Stimulated activated CD4-positive, alpha-beta T cell treated with anti-CD3 and anti-CD28 coated beads, Interleukin-12 subunit alpha, Interleukin-12 subunit beta, amount 100 ng/mL, for 48 hours (primary cell): Measurements from ENCODE around the gene CFHR4.
"Not testable (repeated sequence)": the region's sequence is repeated elsewhere in the genome, so short reads cannot be mapped to it uniquely, and the experiment has no call there.

Experiments used
- DNase-seq, 3 donors: peaks; one replicate each; pipeline ENCODE4 v3.0.0-alpha.2; 2020; ENCODE audit warnings: low read depth in 2 of 3, low spot score in 1 of 3

The CFHR4 gene

DNA sequence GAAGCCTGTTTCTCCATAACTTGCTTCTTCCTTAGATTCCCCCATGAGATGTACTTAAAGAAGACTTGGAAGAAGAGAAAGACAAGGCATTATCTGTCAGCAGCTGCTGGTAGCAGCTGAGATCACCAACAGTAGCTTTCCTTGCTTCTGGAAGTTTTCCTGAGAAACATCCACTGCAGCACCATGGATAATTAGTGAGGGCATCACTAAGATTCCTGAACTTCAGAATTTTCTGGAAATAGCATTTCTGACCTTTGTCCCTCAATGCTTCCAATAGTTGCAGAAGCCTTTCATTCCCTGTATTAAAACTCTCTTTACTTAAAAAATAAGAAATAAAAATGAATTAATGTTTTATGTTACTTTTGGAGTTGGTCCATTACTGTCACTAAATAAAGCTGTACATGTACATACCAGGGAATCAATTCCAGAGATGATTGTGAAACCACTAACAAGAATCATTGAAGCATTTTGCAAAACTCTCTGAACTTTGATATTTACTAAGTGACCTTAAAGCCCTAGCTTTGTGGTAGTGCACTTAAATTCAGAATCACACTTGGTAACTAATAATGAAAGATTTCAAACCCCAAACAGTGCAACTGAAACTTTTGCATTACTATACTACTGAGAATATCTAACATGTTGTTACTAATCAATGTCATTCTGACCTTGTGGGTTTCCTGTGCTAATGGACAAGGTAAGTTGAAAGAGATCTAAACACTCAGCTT is at the start of gene CFHR4:
Gene CFHR4, plus strand, starts transcription at position 538 of the 725 bp plus-strand sequence. Its CDS starts 99 bp downstream, at position 637.
- no peak for DNase-seq

DNA sequence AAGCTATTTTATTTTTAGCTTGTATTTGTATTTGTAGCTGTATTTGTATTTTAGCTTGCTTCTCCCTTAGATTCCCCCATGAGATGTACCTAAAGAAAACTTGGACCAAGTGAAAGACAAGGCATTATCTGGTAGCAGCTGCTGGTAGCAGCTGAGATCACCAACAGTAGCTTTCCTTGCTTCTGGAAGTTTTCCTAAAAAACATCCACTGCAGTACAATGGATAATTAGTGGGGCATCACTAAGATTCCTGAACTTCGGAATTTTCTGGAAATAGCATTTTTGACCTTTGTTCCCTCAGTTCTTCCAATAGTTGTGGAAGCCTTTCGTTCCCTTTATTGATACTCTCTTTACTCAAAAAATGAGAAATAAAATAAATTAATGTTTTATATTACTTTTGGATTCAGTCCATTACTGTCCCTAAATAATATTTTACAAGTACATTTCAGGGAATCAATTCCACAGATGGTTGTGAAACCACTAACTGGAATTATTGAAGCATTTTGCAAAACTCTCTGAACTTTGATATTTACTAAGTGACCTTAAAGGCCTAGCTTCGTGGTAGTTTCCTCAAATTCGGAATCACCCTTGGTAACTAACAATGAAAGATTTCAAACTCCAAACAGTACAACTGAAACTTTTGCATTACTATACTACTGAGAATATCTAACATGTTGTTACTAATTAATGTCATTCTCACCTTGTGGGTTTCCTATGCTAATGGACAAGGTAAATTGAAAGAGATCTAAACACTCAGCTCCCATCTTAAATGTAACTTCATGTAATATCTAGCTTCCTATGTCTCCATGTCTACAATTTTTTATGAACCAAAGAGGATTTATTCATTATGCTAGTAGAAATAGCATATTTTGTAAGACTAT is 38.0 kb upstream of the CFHR4 start:
- DNase-seq = not testable (repeated sequence)

DNA sequence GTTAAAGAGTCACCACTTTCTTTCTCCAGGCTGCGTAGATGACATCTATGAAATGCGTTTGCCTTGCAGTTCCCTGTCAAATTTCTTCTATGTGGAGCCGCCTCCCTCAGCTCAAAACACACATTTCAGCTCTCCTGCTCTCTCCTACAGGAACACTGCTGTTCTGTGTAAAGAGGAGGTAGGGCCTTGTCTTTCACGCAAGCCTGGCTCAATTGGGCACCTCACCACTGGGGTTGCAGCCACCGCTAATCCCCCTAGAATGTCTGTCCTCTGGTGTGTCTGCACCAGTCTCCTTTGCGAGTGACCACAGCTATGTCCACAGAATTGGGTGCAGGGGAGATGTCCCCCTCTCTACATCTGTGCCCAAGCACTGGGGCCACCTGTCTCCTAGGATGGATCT is 31.8 kb upstream of the CFHR4 start:
- DNase-seq = no peak

DNA sequence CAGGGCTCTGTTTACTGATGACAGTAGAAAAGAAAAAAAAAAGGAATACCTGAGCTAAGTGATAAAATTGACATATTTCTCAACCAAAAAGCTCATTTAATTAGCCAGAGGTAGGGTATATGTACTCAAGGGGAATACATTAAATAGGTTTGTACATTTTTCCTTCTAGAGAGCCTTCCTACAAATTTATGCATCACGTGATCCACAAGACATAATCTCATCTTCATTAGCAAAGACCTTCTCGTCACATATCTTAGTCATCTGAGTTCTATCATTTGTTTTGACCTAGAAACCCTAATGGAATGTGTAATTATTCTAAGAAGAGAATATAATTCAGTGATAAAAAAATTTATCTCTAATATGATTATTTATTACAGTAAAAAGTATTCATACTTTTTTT is 30.7 kb upstream of the CFHR4 start:
- DNase-seq = no peak

DNA sequence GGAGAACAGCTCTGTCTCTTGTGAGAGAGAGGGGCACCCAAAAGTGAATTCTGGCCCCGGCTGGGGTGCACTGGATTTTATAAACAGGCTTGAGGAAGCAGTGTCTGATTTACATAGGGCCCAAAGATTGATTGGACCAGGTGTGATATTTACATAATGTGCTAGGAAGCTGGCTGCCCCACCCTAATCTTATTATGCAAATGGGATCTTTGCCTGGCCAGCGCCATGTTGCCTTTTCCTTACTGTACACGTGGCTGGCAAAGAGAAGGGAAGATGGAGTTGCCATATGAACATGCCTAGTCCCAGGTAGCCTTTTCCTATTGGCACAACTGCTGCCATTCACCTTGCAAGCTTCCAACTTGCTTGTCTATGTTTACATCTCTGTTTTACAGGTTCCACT is 29.0 kb upstream of the CFHR4 start:
- DNase-seq = no peak

DNA sequence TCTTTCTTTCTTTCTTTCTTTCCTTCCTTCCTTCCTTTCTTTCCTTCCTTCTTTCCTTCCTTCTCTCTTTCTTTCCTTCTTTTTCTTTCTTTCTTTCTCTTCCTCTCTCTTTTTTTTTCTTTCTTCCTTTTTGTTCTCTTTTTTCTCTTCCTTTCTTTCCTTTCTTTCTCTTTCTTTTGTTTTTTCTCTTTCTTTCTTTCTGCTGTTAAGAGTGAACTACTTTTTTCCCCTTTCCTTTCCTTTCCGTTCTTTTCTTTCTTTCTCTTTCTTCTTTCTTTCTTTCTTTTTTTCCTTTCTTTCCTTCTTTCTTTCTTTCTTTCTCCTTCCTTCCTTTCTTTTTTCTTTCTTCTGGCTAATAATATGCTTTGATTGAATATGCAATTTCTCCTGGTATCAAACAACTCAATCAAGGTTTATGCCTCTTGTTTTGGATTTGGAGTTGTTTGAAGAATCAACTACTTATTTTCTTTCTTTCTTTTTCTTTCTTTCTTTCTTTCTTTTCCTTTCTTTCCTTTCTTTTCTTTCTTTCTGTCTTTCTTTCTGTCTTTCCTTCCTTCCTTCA is 27.4 kb upstream of the CFHR4 start:
- no peak for DNase-seq

DNA sequence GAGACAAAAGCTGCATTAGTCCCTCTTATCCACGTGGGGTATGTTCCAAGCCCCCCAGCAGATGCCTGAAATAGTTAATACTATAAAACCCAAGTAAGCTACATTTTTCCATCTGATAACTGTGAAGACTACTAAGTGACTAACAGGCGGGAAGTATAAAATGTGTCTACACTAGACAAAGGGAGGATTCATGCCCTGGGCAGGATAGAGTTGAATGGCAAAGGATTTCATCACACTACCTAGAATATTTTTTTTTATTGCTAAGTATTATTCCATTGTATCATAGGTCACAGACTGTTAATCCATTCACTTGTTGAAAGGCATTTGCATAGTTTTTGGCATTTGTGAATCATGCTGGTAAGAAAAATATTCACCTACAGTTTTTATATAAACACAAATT is 26.4 kb upstream of the CFHR4 start:
- DNase-seq = no peak

DNA sequence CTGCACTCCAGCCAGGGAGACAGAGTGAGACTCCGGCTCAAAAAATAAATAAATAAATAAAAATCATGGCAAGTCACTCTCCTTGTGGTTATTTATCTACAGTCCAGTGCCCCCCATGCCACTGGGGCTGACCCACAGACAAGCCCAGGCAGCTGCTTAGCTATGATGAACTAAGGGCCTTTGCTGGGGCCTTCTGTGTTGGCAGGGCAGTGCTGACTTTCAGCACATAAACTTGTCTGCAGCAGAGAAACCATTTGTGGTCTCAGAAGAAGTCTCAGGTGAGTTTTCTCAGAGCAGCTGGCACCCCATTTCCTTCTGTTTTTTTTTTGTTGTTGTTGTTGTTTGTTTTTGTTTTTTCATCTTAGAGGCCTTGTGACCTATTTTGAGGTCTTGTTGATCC is 20.9 kb upstream of the CFHR4 start:
- DNase-seq = no peak

DNA sequence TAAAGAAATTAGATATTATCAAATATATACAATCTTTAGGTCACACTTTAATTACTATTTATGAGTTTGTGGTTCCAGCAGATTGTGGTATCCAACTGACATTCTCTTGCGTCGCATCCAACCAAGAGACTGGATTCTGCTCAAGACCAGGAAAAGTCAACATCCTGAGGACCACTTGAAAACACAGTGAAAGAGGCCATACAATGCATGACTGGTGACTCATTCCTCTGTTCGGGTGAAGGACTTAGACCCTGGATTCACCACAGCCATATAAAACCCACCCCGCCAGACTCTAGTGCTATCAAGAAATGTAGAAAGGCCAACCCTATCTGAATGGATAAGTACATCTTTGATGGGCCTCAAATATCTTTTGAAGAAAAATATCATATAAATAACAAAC is 14.5 kb upstream of the CFHR4 start:
- DNase-seq = no peak

DNA sequence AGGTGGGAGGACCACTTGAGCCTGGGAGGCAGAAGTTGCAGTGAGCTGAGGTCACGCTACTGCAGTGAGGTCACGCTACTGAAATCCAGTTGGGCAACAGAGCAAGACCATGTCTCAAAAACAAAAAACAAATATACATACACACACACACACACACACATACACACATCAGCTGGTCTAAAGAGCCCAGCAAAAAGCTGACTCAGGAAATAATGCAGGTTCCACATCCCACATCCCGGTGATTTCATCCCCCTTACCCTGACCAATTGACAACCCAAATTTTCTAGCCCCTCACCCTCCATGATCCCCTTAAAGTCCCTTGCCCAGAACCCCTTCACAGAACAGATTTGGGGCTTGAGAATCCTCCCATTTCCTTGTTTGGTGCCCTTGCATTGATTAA is 11.9 kb upstream of the CFHR4 start:
- DNase-seq = no peak

DNA sequence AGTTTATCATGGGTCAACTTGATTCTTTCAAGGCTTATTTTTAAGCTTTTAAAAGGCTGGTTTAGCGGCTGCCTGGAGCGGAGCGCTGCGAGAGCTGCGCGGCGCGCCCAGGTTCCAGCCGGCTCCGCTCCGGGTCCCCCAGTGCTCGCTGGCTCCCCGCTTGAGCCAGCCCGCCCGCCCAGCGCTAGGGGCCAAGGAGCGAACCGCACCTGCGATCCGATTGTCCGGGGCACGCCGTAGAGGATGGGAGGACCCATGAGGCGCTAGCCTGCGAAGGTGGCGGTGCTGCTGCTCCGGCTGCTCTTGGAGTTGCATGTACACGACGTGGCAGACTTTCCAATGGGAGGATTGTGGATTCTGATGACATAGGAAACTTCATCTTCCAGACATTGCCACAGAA is 9.9 kb upstream of the CFHR4 start:
- no peak for DNase-seq

DNA sequence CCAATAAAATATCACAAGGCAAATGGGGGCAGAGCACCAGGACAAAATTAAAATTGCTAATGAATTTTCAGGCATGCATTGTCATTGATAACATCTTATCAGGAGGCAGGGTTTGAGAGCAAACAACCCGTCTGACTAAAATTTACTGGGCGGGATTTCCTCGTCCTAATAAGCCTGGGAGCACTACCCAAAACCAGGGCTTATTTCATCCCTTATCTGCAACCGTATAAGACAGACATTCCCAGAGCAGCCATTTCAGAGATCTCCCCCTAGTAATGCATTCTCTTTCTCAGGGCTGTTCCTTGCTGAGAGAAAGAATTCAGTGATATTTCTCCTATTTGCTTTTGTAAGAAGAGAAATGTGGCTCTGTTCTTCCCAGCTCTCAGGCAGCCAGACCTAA is 1.3 kb upstream of the CFHR4 start:
- not testable (repeated sequence) for DNase-seq

DNA sequence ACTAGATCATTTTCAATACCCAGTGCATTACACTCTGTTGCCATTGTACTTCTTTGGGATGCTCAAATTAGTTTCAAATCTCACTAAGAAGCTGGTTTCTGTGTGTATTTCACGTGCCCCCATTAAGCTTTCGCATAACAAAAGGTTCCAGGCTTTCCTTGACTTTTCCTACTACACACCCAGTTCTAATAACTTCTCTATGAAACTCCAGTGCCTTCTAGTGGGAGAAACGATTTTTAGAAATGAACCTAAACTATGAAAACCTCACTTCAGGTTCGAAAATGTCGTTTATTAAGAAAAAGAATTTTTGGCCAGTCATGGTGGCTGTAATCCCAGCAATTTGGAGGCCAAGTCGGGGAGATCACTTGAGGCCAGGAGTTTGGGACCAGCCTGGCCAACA is 2.8 kb downstream of the CFHR4 start:
- DNase-seq = no peak

DNA sequence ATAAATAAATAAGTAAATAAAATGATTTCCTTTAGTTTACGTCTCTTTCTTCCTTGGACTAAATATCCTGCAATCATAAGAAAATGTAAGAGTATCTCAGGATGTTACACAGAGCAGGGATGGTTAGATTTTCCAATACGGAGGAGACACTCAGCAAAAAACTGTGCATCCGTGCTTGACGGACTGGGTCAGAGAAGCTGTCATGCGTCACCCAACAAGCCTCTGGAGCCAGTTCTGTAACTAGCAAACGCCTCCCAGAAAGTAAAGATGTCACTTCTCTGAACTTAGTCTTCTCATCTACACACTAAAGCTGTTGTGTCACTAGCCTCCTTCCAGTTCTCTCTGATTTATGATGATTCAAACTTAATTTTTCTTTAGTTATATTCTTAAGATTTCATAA is 3.4 kb downstream of the CFHR4 start:
- no peak for DNase-seq

DNA sequence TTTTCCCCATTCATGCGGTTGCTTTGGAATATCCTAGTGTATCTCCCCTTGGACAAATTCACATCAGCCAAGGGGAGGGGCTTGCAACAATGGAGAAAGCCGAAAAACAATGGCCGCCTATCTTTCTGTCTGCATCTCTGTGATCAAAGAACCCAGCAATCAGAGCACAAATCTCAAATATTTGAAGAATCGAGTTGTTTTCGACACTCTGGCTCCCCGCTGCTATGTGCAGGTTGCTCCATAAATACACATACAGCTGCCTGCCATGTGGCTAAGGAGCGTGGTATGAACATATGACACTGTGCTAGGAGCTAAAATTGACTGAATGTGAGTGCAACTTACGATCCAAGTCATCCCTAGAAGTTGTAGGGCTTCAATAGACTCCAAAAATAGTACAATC is 8.5 kb downstream of the CFHR4 start:
- no peak for DNase-seq

DNA sequence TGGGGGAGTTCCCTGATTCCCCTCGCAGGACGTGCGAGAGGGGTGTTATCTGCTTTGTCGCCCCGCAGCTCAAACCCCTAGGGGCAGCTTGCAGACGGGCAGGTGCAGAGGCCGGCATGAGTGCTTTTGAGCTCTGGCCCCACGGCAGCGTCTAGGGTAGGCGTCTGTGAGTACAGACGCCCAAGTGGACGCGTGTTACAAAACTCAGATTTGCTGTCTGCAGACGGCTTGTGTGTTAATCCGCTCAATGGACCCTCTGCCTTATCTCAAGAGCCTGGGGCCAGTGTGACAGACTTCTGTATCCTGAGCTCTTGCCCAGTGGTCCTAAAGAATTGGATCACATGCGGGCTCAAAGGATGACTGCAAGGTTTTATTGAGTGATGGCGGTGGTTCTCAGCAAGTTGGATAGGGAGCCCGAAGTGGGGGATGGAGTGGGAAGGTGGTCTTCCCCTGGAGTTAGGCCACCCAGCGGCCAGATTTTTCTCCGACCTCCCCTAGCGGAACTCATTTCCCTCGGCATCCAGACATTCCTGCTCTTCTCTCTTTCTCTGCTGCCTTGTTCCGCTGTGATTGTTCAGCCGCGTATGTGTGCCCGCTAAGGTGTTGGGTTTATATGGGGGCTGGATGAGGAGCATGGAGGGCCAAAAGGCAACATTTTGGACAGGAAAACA is 9.4 kb downstream of the CFHR4 start:
- no peak for DNase-seq

DNA sequence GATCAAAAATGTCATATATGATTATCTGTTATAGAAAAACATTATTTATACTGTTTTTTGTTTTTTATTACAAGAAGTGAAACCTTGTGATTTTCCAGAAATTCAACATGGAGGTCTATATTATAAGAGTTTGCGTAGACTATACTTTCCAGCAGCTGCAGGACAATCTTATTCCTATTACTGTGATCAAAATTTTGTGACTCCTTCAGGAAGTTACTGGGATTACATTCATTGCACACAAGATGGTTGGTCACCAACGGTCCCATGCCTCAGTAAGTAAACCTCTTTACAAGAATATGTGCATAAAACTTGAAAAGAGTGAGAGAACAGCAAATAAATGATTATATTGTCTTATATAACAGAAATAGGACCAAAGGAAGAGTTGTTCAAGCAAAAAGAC is 14.5 kb downstream of the CFHR4 start:
- DNase-seq = no peak

DNA sequence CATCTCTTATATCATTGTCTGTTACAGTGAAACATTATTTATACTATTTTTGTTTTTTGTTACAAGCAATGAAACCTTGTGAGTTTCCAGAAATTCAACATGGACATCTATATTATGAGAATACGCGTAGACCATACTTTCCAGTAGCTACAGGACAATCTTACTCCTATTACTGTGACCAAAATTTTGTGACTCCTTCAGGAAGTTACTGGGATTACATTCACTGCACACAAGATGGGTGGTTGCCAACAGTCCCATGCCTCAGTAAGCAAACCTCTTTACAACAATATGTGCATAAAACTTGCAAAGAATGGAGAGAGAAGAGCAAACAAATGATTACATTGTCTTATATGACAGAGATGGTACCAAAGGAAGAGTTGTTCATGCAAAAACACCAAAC is 22.4 kb downstream of the CFHR4 start:
- no peak for DNase-seq

DNA sequence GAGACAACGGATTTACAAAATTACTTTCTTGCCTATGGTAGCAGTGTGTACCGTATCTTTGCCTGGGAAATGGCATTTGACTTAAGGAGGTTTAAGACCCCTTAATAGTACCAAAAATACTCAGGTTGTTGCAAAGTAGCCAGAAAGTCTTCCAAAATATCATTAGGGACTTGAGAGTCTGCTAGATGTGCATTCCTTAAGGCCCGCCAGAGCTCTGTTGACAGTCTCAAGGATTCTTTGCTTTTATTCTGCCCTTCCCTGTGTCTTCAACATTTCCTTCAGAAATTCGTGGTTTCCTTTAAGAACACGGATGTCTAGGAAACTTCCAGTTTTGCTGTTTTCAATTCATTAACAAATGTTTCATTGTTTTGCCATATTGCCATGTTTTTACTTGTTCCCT is 24.4 kb downstream of the CFHR4 start:
- not testable (repeated sequence) for DNase-seq

DNA sequence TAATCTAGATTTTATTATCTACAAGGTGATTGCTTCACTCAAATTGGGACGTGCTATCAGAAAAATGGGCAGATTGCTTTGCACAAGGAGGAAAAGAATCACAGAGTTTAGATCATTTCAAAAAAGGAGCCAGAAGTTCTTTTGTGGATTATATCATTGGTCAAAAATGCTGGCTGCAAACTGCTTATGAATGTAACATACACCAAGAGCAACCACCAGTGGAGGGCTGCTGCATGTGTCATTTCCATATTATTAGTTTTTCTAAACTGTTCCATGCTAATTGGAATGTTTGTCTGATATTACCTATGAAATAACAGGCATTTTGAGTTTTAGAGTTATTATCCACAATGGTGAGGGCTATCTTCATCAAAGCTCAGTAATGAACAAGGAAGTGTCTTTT is 39.0 kb downstream of the CFHR4 start:
- not testable (repeated sequence) for DNase-seq

DNA sequence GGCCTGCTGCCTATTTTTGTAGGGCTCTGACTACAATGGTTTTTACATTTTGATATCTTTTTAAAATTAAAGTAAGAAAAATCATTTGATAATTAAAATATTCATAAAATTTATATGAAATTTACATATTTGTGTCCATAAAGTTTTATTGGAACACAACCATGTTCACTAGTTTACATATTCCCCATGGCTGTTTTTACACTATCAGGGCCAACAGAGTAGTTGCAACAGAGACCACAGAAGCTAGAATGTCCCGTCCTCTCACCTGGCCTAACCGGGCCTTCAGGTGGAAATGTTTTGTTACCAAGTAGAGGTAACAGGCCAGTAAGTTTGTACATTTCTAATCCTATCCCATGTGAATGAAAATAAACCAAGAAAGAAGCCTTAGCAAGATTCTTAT is 45.0 kb downstream of the CFHR4 start:
- DNase-seq = not testable (repeated sequence)
